ENCODE data around the gene ACSM2A.
A peak's percentile ranks its signal among the peaks of the same experiment; 100 is the strongest.
"Not testable (repeated sequence)": the region's sequence is repeated elsewhere in the genome, so short reads cannot be mapped to it uniquely, and the experiment has no call there.

The ACSM2A gene

GRCh38 chr16:20451364-20451763 is at the start of gene ACSM2A:
TSS of gene ACSM2A (plus strand) at chr16:20451521. CDS start at chr16:20460115, 8,594 bp downstream.
- DNase-seq, result not testable (repeated sequence)

GRCh38 chr16:20402651-20403050 is 48.7 kb upstream of the ACSM2A start:
- DNase-seq, result no peak

GRCh38 chr16:20404637-20405036 is 46.7 kb upstream of the ACSM2A start, which contains the start of gene PDILT:
TSS of gene PDILT (minus strand) at chr16:20404737. CDS start at chr16:20399300, 5,437 bp downstream.
- DNase-seq, result no peak

GRCh38 chr16:20409398-20410120 is 41.8 kb upstream of the ACSM2A start, which contains the start of gene ACSM5:
TSS of gene ACSM5 (plus strand) at chr16:20409534. CDS start at chr16:20411485, 1,951 bp downstream.
- DNase-seq, result no peak

- peak; percentile 9 for DNase-seq
Measured at GRCh38 chr16:20410121-20410723, 41.1 kb upstream of the ACSM2A start.

GRCh38 chr16:20411055-20411454 is 40.3 kb upstream of the ACSM2A start:
- no peak for DNase-seq

- DNase-seq, result no peak
Measured at GRCh38 chr16:20415541-20415940, 35.8 kb upstream of the ACSM2A start.

- DNase-seq, result not testable (repeated sequence)
Measured at GRCh38 chr16:20419093-20419492, 32.2 kb upstream of the ACSM2A start.

- DNase-seq, result not testable (repeated sequence)
Measured at GRCh38 chr16:20421748-20422147, 29.6 kb upstream of the ACSM2A start.

GRCh38 chr16:20423772-20424128 is 27.6 kb upstream of the ACSM2A start:
- DNase-seq, result not testable (repeated sequence)

GRCh38 chr16:20424129-20424866 is 27.0 kb upstream of the ACSM2A start:
- no peak for DNase-seq

- DNase-seq, result not testable (repeated sequence)
Measured at GRCh38 chr16:20427401-20427797, 23.9 kb upstream of the ACSM2A start.

GRCh38 chr16:20429499-20429898 is 21.8 kb upstream of the ACSM2A start:
- DNase-seq, result not testable (repeated sequence)

- not testable (repeated sequence) for DNase-seq
Measured at GRCh38 chr16:20430480-20430879, 20.8 kb upstream of the ACSM2A start.

- no peak for DNase-seq
Measured at GRCh38 chr16:20430948-20431347, 20.4 kb upstream of the ACSM2A start.

GRCh38 chr16:20438950-20439349 is 12.4 kb upstream of the ACSM2A start:
- DNase-seq, result not testable (repeated sequence)

- DNase-seq, result not testable (repeated sequence)
Measured at GRCh38 chr16:20439820-20440231, 11.5 kb upstream of the ACSM2A start.

GRCh38 chr16:20440731-20441130 is 10.6 kb upstream of the ACSM2A start:
- not testable (repeated sequence) for DNase-seq

GRCh38 chr16:20441191-20441590 is 10.1 kb upstream of the ACSM2A start:
- no peak for DNase-seq

- not testable (repeated sequence) for DNase-seq
Measured at GRCh38 chr16:20441859-20442258, 9.5 kb upstream of the ACSM2A start.

- DNase-seq, result not testable (repeated sequence)
Measured at GRCh38 chr16:20446652-20447393, 4.5 kb upstream of the ACSM2A start.

- DNase-seq, result not testable (repeated sequence)
Measured at GRCh38 chr16:20453633-20454032, 2.3 kb downstream of the ACSM2A start.

- not testable (repeated sequence) for DNase-seq
Measured at GRCh38 chr16:20459227-20459626, 7.9 kb downstream of the ACSM2A start.

Data from activated CD4-positive, alpha-beta T cell treated with anti-CD3 and anti-CD28 coated beads, Interleukin-2, Interleukin-6, amounts not matched to agents 100 ng/mL and 50 ng/mL, durations not matched to agents 16 hours and 8 hours (primary cell).